Loucy (cell line): ENCODE measurements around the gene CCN6.

Experiments used
- H2AFZ ChIP-seq: fragments of 200-600 bp; sonication (generic); 2 replicates; pipeline ENCODE4 v1.6.0; 2016; ENCODE audit warnings: antibody characterized with exemption, mild to moderate bottlenecking, low read length, moderate library complexity
- H3F3A ChIP-seq: fragments of 200-600 bp; 2 replicates; pipeline ENCODE4 v1.6.0; 2016; ENCODE audit warnings: antibody characterized with exemption, low read depth, mild to moderate bottlenecking
- H3K27me3 ChIP-seq: fragments of 200-600 bp; sonication (generic); 2 replicates; pipeline ENCODE4 v1.6.1; 2014; ENCODE audit warnings: low read length, mild to moderate bottlenecking; ENCODE audit not compliant: insufficient read depth, poor library complexity, severe bottlenecking
- H3K36me3 ChIP-seq: fragments of 200-600 bp; sonication (generic); 2 replicates; pipeline ENCODE4 v1.6.1; 2016; ENCODE audit warnings: low read length; ENCODE audit not compliant: insufficient read depth
- H3K4me1 ChIP-seq: fragments of 200-600 bp; sonication (generic); 2 replicates; pipeline ENCODE4 v1.5.1; 2014; ENCODE audit warnings: low read length, mild to moderate bottlenecking; ENCODE audit not compliant: insufficient read depth, poor library complexity, severe bottlenecking
- H3K4me2 ChIP-seq: fragments of 200-600 bp; sonication (generic); 2 replicates; pipeline ENCODE4 v1.6.0; 2014; ENCODE audit warnings: antibody characterized with exemption, low read length, low read depth, mild to moderate bottlenecking; ENCODE audit not compliant: poor library complexity, severe bottlenecking
- H3K4me3 ChIP-seq: fragments of 200-600 bp; sonication (generic); 2 replicates; pipeline ENCODE4 v1.5.1; 2014; ENCODE audit warnings: low read length, mild to moderate bottlenecking, mixed read lengths; ENCODE audit not compliant: poor library complexity, severe bottlenecking
- H3K79me2 ChIP-seq: fragments of 200-600 bp; sonication (generic); 2 replicates; pipeline ENCODE4 v1.6.1; 2014; ENCODE audit warnings: low read length; ENCODE audit not compliant: insufficient read depth
- H3K9ac ChIP-seq: fragments of 200-600 bp; sonication (generic); 2 replicates; pipeline ENCODE4 v1.6.0; 2014; ENCODE audit warnings: mild to moderate bottlenecking, low read depth, low read length, moderate library complexity; ENCODE audit not compliant: poor library complexity, severe bottlenecking
- H3K9me2 ChIP-seq: fragments of 200-600 bp; sonication (generic); replicated peaks from 2 replicates; pipeline ENCODE4 v1.6.1; 2016; ENCODE audit warnings: low read depth, low read length, mixed read lengths
- H3K9me3 ChIP-seq: fragments of 200-600 bp; sonication (generic); 2 replicates; pipeline ENCODE4 v1.6.1; 2014; ENCODE audit warnings: mild to moderate bottlenecking, antibody characterized with exemption, low read length, low read depth; ENCODE audit not compliant: insufficient read depth
- H4K20me1 ChIP-seq: fragments of 200-600 bp; sonication (generic); 2 replicates; pipeline ENCODE4 v1.6.0; 2014; ENCODE audit warnings: antibody characterized with exemption, low read length, mild to moderate bottlenecking; ENCODE audit not compliant: insufficient read depth, poor library complexity, severe bottlenecking
- EZH2phosphoT487 ChIP-seq: fragments of 200-600 bp; IDR thresholded peaks from 2 replicates; pipeline ENCODE4 v1.6.1; 2018; ENCODE audit warnings: antibody characterized with exemption, mild to moderate bottlenecking, moderate library complexity, borderline replicate concordance
- TF ChIP-seq, protein P1 (sequence below): fragments of 200-600 bp; sonication (generic); conservative IDR thresholded peaks from 2 replicates; pipeline ENCODE4 v1.5.1; 2014; ENCODE audit warnings: mild to moderate bottlenecking, antibody characterized with exemption, low read length

CCN6 gene

DNA sequence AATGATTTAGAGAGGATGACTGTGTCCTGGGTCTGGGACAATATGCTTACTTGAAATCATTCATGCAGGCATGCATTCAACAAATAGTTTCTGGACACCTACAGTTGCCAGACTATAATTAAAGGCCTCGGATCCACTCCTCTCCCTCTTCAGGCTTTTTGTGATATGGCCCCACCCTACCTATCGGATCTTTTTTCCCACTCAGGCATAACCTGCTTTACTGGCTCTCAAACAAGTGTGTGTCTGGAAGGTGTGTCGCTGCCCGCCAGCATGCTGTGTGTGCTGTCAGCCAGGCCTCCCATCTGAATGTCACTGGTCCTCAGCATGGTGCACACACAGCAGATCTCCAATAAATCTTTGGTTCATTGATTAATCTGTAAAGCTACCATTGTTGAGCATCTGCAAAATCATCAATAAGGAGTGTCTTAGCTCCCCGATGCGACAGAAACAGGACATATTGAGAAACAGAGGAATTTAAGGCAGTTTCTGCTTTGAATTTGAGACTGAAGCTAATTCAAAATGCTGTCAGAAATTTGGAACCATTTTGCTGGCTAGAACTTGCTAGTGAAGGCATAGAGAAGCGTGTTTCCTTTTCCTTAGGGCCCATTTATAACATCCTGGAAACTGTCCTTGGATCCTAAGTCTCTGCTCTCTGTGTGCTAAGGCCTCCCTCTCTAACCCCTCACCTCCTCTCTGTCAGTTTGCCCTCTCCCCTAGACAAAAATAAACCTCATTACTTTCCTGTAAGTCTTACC, 23.5 kb upstream of the CCN6 start:
- no peak for TF ChIP-seq EZH2phosphoT487
- TF ChIP-seq, protein P1, sequence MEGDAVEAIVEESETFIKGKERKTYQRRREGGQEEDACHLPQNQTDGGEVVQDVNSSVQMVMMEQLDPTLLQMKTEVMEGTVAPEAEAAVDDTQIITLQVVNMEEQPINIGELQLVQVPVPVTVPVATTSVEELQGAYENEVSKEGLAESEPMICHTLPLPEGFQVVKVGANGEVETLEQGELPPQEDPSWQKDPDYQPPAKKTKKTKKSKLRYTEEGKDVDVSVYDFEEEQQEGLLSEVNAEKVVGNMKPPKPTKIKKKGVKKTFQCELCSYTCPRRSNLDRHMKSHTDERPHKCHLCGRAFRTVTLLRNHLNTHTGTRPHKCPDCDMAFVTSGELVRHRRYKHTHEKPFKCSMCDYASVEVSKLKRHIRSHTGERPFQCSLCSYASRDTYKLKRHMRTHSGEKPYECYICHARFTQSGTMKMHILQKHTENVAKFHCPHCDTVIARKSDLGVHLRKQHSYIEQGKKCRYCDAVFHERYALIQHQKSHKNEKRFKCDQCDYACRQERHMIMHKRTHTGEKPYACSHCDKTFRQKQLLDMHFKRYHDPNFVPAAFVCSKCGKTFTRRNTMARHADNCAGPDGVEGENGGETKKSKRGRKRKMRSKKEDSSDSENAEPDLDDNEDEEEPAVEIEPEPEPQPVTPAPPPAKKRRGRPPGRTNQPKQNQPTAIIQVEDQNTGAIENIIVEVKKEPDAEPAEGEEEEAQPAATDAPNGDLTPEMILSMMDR = no peak
- no peaks in the 10 kb centered on the region for H3K9me2 ChIP-seq
- no peak overlapping the region for H2AFZ ChIP-seq
- no peaks in the 10 kb centered on the region for H3K36me3 ChIP-seq
- H3K4me3 ChIP-seq = no peak overlapping the region
- H3F3A ChIP-seq = 0 out of 2 replicates have a peak, but pooled peaks cover 2% of the 10 kb centered on the region
- no peak overlapping the region for H3K9ac ChIP-seq
- no peaks in the 10 kb centered on the region for H4K20me1 ChIP-seq
- no peak overlapping the region for H3K4me2 ChIP-seq
- no peaks in the 10 kb centered on the region for H3K79me2 ChIP-seq
- H3K9me3 ChIP-seq = no peaks in the 10 kb centered on the region
- peaks cover 28% of the 10 kb centered on the region for H3K4me1 ChIP-seq
- H3K27me3 ChIP-seq = no peaks in the 10 kb centered on the region

DNA sequence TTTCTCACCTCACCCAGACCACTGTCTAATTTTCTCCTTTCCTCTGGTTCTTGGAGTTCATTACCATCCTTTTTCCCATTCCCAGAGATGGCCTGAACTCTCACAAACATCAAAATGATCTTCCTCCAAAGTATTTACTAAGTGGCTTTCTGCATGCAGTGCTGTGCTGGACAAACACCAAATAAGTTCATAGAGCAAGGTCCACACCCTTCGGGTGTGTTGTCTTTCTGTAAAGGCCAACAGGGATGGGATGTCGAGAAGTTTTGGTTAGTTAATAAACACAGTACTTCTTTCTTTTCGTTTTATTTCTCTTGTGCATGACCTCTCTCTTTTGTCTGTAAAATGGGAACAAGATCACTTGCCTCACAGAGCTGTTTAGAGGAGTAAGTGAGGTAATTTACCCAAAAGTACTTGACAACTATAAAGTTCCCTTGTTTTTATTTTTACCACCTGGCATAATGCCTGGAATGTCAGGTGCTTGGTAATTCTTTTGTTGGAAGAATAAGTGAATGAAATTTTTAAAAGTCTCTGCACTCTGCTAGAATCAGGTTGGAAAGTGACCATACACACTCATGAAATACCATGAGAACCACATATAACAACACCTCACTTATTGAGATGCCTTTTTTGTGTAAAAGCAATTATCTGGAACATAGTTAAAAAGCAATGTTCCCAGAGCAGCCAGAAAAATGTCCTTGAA, 22.8 kb upstream of the CCN6 start:
- Histone ChIP-seq H3K9me3 (no peaks in the 10 kb centered on the region), H3K4me1 (peaks cover 33% of the 10 kb centered on the region), H3K9me2 (no peaks in the 10 kb centered on the region), H3K4me2 (no peak overlapping the region), H3K79me2 (no peaks in the 10 kb centered on the region), H3K9ac (no peak overlapping the region), H3F3A (0 out of 2 replicates have a peak, but pooled peaks cover 2% of the 10 kb centered on the region), H3K4me3 (no peak overlapping the region), H3K27me3 (no peaks in the 10 kb centered on the region), H4K20me1 (no peaks in the 10 kb centered on the region), H3K36me3 (no peaks in the 10 kb centered on the region), H2AFZ (no peak overlapping the region)
- TF ChIP-seq EZH2phosphoT487 = no peak
- TF ChIP-seq, protein P1 = no peak

DNA sequence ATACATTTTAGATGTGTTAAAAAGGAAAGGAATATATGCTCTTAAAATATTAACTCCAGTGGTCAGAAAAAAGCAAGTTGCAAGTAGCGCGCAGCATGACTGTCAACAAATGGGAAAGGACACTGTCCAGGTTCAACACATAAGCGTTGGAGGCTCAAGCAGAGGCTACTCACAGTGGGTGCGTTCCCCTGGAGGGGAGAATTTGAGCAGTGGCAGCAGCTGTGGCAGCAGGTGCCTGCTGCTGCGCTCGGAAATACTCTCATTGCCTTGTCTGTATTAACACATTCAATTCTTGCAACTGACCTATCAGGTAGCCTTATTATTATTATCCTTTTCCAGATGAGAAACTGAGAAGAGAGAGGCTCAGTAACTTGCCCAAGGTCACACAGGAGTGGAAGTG, 21.9 kb upstream of the CCN6 start:
- Histone ChIP-seq H2AFZ (no peak overlapping the region), H3K79me2 (no peaks in the 10 kb centered on the region), H3K4me1 (peaks cover 31% of the 10 kb centered on the region)

More for the DNA sequence above, 21.9 kb upstream of the CCN6 start:
- Histone ChIP-seq H3K4me3 (no peak overlapping the region), H3K9ac (no peak overlapping the region), H3K9me2 (no peaks in the 10 kb centered on the region), H3K9me3 (no peaks in the 10 kb centered on the region), H3K27me3 (no peaks in the 10 kb centered on the region), H4K20me1 (no peaks in the 10 kb centered on the region), H3F3A (0 out of 2 replicates have a peak, but pooled peaks cover 2% of the 10 kb centered on the region), H3K36me3 (no peaks in the 10 kb centered on the region), H3K4me2 (no peak overlapping the region)
- TF ChIP-seq, protein P1 = no peak
- TF ChIP-seq EZH2phosphoT487 = no peak
